CD14-positive monocyte (primary cell): Measurements from ENCODE around the gene MORN2. TPM values are rescaled to one million over a fixed set of nuclear protein-coding genes. Genes with fewer than 3 reads are reported as not detected.
A peak's percentile ranks its signal among the peaks of the same experiment; 100 is the strongest.

Source experiments
- DNase-seq, 3 donors: peaks; one replicate each; pipeline ENCODE4 v3.0.0-alpha.2; 2011 to 2022
- H2AFZ ChIP-seq: 2 replicates; pipeline ENCODE4 v1.6.0; 2012; ENCODE audit warnings: mild to moderate bottlenecking, low read depth, low read length, inconsistent platforms; ENCODE audit not compliant: insufficient read depth, poor library complexity, severe bottlenecking
- H3K27ac ChIP-seq, 2 donors: 1 replicate in 1 of 2; 2 replicates in 1 of 2; pipeline ENCODE4 v1.5.1; 2012 to 2013; ENCODE audit warnings: low read length in 2 of 2, control low read depth in 1 of 2, inconsistent platforms in 1 of 2, low read depth in 1 of 2, mild to moderate bottlenecking in 1 of 2
- H3K27me3 ChIP-seq, 2 donors: one replicate each; pipeline versions ENCODE4 v1.6.0 to v1.6.1; 2011 to 2013; ENCODE audit warnings: low read length in 2 of 2; ENCODE audit not compliant: control insufficient read depth in 2 of 2, insufficient read depth in 2 of 2
- H3K36me3 ChIP-seq, 2 donors: replicated peaks in 1 of 2; 1 replicate in 1 of 2; 2 replicates in 1 of 2; pipeline versions ENCODE4 v1.5.1 to v1.6.1; 2012 to 2013; ENCODE audit warnings: low read length in 2 of 2, control low read depth in 1 of 2, inconsistent platforms in 1 of 2, mild to moderate bottlenecking in 1 of 2; ENCODE audit not compliant: insufficient read depth in 2 of 2, control insufficient read depth in 1 of 2
- H3K4me1 ChIP-seq, 2 donors: 1 replicate in 1 of 2; 2 replicates in 1 of 2; pipeline versions ENCODE4 v1.5.1 to v1.6.1; 2012 to 2013; ENCODE audit warnings: low read length in 2 of 2, control low read depth in 1 of 2, inconsistent platforms in 1 of 2, mild to moderate bottlenecking in 1 of 2, moderate library complexity in 1 of 2; ENCODE audit not compliant: insufficient read depth in 2 of 2, control insufficient read depth in 1 of 2
- H3K4me2 ChIP-seq: replicated peaks from 2 replicates; pipeline ENCODE3; 2012; ENCODE audit warnings: low read length, moderate library complexity, mild to moderate bottlenecking; ENCODE audit not compliant: poor library complexity, severe bottlenecking; ENCODE audit errors: extremely low read depth
- H3K4me3 ChIP-seq, 3 experiments: fragments of 200-600 bp in 1 of 3; sonication (generic) in 1 of 3; replicated peaks in 1 of 3; 1 replicate in 2 of 3; 2 replicates in 1 of 3; pipeline ENCODE4 v1.5.1; 2011 to 2013; ENCODE audit warnings: low read length in 3 of 3, mild to moderate bottlenecking in 3 of 3, control low read depth in 2 of 3, low read depth in 2 of 3, inconsistent platforms in 1 of 3, moderate library complexity in 1 of 3
- H3K79me2 ChIP-seq: 2 replicates; pipeline ENCODE4 v1.6.0; 2012; ENCODE audit warnings: mild to moderate bottlenecking, control low read depth, inconsistent platforms, low read length, moderate library complexity; ENCODE audit not compliant: insufficient read depth
- H3K9ac ChIP-seq: 2 replicates; pipeline ENCODE4 v1.6.0; 2017; ENCODE audit warnings: low read length, mild to moderate bottlenecking; ENCODE audit not compliant: insufficient read depth, poor library complexity, severe bottlenecking
- H3K9me3 ChIP-seq, 2 donors: replicated peaks in 1 of 2; 1 replicate in 1 of 2; 2 replicates in 1 of 2; pipeline versions ENCODE4 v1.5.1 to v1.6.1; 2012 to 2013; ENCODE audit warnings: low read length in 2 of 2, control low read depth in 1 of 2; ENCODE audit not compliant: control insufficient read depth in 1 of 2, insufficient read depth in 1 of 2
- H4K20me1 ChIP-seq: 2 replicates; pipeline ENCODE4 v1.6.0; 2012; ENCODE audit warnings: mild to moderate bottlenecking, low read length, control low read depth, moderate library complexity; ENCODE audit not compliant: insufficient read depth
- H3K27ac Mint-ChIP-seq, 7 donors: one replicate each; pipeline ENCODE4 v1.8.0; 2020; ENCODE audit warnings: mild to moderate bottlenecking in 7 of 7, mixed read lengths in 7 of 7, moderate library complexity in 6 of 7, inconsistent platforms in 2 of 7
- H3K27me3 Mint-ChIP-seq, 3 donors: one replicate each; pipeline ENCODE4 v1.8.0; 2021 to 2022; ENCODE audit warnings: low read depth in 3 of 3, mild to moderate bottlenecking in 3 of 3, mixed read lengths in 3 of 3, moderate library complexity in 3 of 3, inconsistent platforms in 1 of 3
- H3K36me3 Mint-ChIP-seq, 2 donors: one replicate each; pipeline ENCODE4 v1.8.0; 2020; ENCODE audit warnings: mixed read lengths in 2 of 2, inconsistent platforms in 1 of 2, mild to moderate bottlenecking in 1 of 2
- H3K4me1 Mint-ChIP-seq: one replicate; pipeline ENCODE4 v1.8.0; 2020; ENCODE audit warnings: mild to moderate bottlenecking, mixed read lengths
- H3K4me3 Mint-ChIP-seq, 2 donors: one replicate each; pipeline ENCODE4 v1.8.0; 2020; ENCODE audit warnings: mild to moderate bottlenecking in 2 of 2, mixed read lengths in 2 of 2, moderate library complexity in 1 of 2
- H3K9me3 Mint-ChIP-seq, 7 donors: one replicate each; pipeline ENCODE4 v1.8.0; 2020 to 2022; ENCODE audit warnings: mixed read lengths in 7 of 7, mild to moderate bottlenecking in 6 of 7, moderate library complexity in 6 of 7, inconsistent platforms in 2 of 7
- CTCF ChIP-seq: fragments of 200-600 bp; IDR thresholded peaks from one replicate; pipeline ENCODE4 v1.8.0; 2022; ENCODE audit warnings: antibody characterized with exemption, mild to moderate bottlenecking
- WGBS: methylation state at CpG from one replicate; pipeline ENCODE4 v1.1.5; 2013; ENCODE audit warnings: missing lambda C conversion rate; ENCODE audit not compliant: insufficient coverage; 5-methylcytosine and 5-hydroxymethylcytosine counted together
- intact Hi-C, 2 donors: fragments of 100-400 bp; cut with micrococcal nuclease; formaldehyde crosslinking; loops; one replicate each; pipeline versions ENCODE4 v1.15.0 to v1.15.1; 2023
- polyA plus RNA-seq, 3 donors: library from polyadenylated mRNA; depleted of rRNA in 1 of 3; unstranded in 2 of 3; stranded (reverse) in 1 of 3; fragments of 300-500 nt in 2 of 3; fragments of >200 nt in 1 of 3; fragmentation: Illumina TruSeq in 2 of 3; gene quantifications; 1 replicate in 2 of 3; 2 replicates in 1 of 3; pipeline ENCODE4 v1.2.3, GENCODE V29; 2012 to 2021

MORN2 gene
- polyA plus RNA-seq, 3 donors: 5.8 to 25.8 (median 24.0) TPM

GRCh38 chr2:38876407-38876806, 631 bp downstream of the MORN2 start:
- Histone ChIP-seq H3K4me2 (peak overlapping the region; percentile 91), H3K79me2 (peaks cover 37% of the 10 kb centered on the region), H3K4me1 (peaks cover 15 to 17% of the 10 kb centered on the region in 2 donors), H3K27me3 (no peaks in the 10 kb centered on the region), H3K9me3 (peaks cover 6 to 11% of the 10 kb centered on the region in 2 donors), H3K27ac (peak overlapping the region in 1 of 2 donors; percentile 78), H3K4me3 (peak overlapping the region; percentile 55 to 94 (median 77)), H3K9ac (peak overlapping the region; percentile 70), H4K20me1 (no peaks in the 10 kb centered on the region), H2AFZ (peak overlapping the region; percentile 99), H3K36me3 (peaks cover 0 to 4% of the 10 kb centered on the region in 2 donors)
- TF ChIP-seq CTCF: no peak
- H3K9me3 Mint-ChIP-seq: peaks cover 14 to 18% (median 16%) of the 10 kb centered on the region in 7 donors
- peak overlapping the region in 6 of 7 donors; percentile 77 to 96 (median 94) for H3K27ac Mint-ChIP-seq
- WGBS: 90% methylated on average over 2 of the region's 10 CpGs
- peak overlapping the region; percentile 96 for H3K4me3 Mint-ChIP-seq
- peaks cover 11 to 14% of the 10 kb centered on the region in 2 donors for H3K36me3 Mint-ChIP-seq
- H3K27me3 Mint-ChIP-seq: no peaks in the 10 kb centered on the region
- intact Hi-C loops: loop anchor here in 1 of 2 donors (5.0 kb wide), 2 partner anchors 44 to 99 kb away; partner anchors contain the start of gene GEMIN6
- DNase-seq: no peak
- peaks cover 31% of the 10 kb centered on the region for H3K4me1 Mint-ChIP-seq

- no peak overlapping the region for H3K4me3 ChIP-seq
- Mint-ChIP-seq H3K4me1 (peaks cover 2% of the 10 kb centered on the region), H3K4me3 (no peak overlapping the region), H3K27me3 (peaks cover 0 to 2% (median 0%) of the 10 kb centered on the region in 3 donors), H3K27ac (no peak overlapping the region), H3K36me3 (peaks cover 0 to 2% of the 10 kb centered on the region in 2 donors), H3K9me3 (peaks cover 0 to 3% (median 0%) of the 10 kb centered on the region in 7 donors)
- no peaks in the 10 kb centered on the region for H3K79me2 ChIP-seq
- no peaks in the 10 kb centered on the region for H3K9me3 ChIP-seq
- no peak overlapping the region for H3K27ac ChIP-seq
- DNase-seq: no peak
- H2AFZ ChIP-seq: no peak overlapping the region
- H3K27me3 ChIP-seq: no peaks in the 10 kb centered on the region
- no peaks in the 10 kb centered on the region for H4K20me1 ChIP-seq
- H3K36me3 ChIP-seq: no peaks in the 10 kb centered on the region
- TF ChIP-seq CTCF: no peak
- no peak overlapping the region for H3K9ac ChIP-seq
- H3K4me1 ChIP-seq: no peaks in the 10 kb centered on the region
- intact Hi-C loops: no loop called here
- H3K4me2 ChIP-seq: no peak overlapping the region
These were observed 10.3 kb downstream of the MORN2 start for GRCh38 chr2:38886063-38886462.
